ENCODE data around the gene HELZ2.

The HELZ2 gene

GRCh38 chr20:63597651-63598478 lies 23.8 kb upstream of the HELZ2 start:
- in situ Hi-C loops (cut with MboI; ENCODE audit: low sequenced_read_pairs), result no loop called here

GRCh38 chr20:63596423-63596822 lies 22.4 kb upstream of the HELZ2 start:
- in situ Hi-C loops (cut with MboI; ENCODE audit: low sequenced_read_pairs), result no loop called here

- in situ Hi-C loops (cut with MboI; ENCODE audit: low sequenced_read_pairs), result no loop called here
These were observed 21.5 kb upstream of the HELZ2 start for GRCh38 chr20:63595416-63596127.

GRCh38 chr20:63594043-63594561 lies 20.1 kb upstream of the HELZ2 start:
- in situ Hi-C loops (cut with MboI; ENCODE audit: low sequenced_read_pairs), result no loop called here

- in situ Hi-C loops (cut with MboI; ENCODE audit: low sequenced_read_pairs), result no loop called here
These were observed 18.6 kb upstream of the HELZ2 start for GRCh38 chr20:63592661-63593060.

GRCh38 chr20:63591786-63592355 lies 17.8 kb upstream of the HELZ2 start:
- in situ Hi-C loops (cut with MboI; ENCODE audit: low sequenced_read_pairs), result no loop called here

- in situ Hi-C loops (cut with MboI; ENCODE audit: low sequenced_read_pairs), result no loop called here
These were observed 17.1 kb upstream of the HELZ2 start for GRCh38 chr20:63591147-63591533.

GRCh38 chr20:63590218-63591146 lies 16.4 kb upstream of the HELZ2 start:
- in situ Hi-C loops (cut with MboI; ENCODE audit: low sequenced_read_pairs), result no loop called here

GRCh38 chr20:63589261-63590217 lies 15.5 kb upstream of the HELZ2 start:
- in situ Hi-C loops (cut with MboI; ENCODE audit: low sequenced_read_pairs), result no loop called here

- in situ Hi-C loops (cut with MboI; ENCODE audit: low sequenced_read_pairs), result no loop called here
These were observed 14.6 kb upstream of the HELZ2 start for GRCh38 chr20:63588641-63589041.

GRCh38 chr20:63587776-63588591 lies 13.9 kb upstream of the HELZ2 start:
- in situ Hi-C loops (cut with MboI; ENCODE audit: low sequenced_read_pairs), result no loop called here

GRCh38 chr20:63587256-63587655 lies 13.2 kb upstream of the HELZ2 start:
- in situ Hi-C loops (cut with MboI; ENCODE audit: low sequenced_read_pairs), result no loop called here

GRCh38 chr20:63586797-63587196 lies 12.8 kb upstream of the HELZ2 start:
- in situ Hi-C loops (cut with MboI; ENCODE audit: low sequenced_read_pairs), result no loop called here

- in situ Hi-C loops (cut with MboI; ENCODE audit: low sequenced_read_pairs), result no loop called here
These were observed 11.9 kb upstream of the HELZ2 start for GRCh38 chr20:63585616-63586565.

- in situ Hi-C loops (cut with MboI; ENCODE audit: low sequenced_read_pairs), result no loop called here
These were observed 8.5 kb upstream of the HELZ2 start for GRCh38 chr20:63582382-63583063.

GRCh38 chr20:63580796-63581461 lies 6.9 kb upstream of the HELZ2 start:
- in situ Hi-C loops (cut with MboI; ENCODE audit: low sequenced_read_pairs), result no loop called here
